Fibroblast of lung (primary cell): Measurements from ENCODE around the gene HACE1. TPM values are rescaled to one million over a fixed set of nuclear protein-coding genes. Genes with fewer than 3 reads are reported as not detected.
"Not testable (repeated sequence)": the region's sequence is repeated elsewhere in the genome, so short reads cannot be mapped to it uniquely, and the experiment has no call there.

ENCODE experiments used
- DNase-seq, 2 donors: peaks; one replicate each; pipeline versions ENCODE4 v3.0.0 to v3.0.0-alpha.2; 2010; ENCODE audit warnings: low read depth in 2 of 2
- H2AFZ ChIP-seq: 2 replicates; pipeline ENCODE4 v1.5.1; 2012; ENCODE audit warnings: low read length, control low read depth, inconsistent platforms
- H3K27ac ChIP-seq: 2 replicates; pipeline ENCODE4 v1.5.1; 2011; ENCODE audit warnings: low read length, control low read depth; ENCODE audit not compliant: insufficient read depth
- H3K27me3 ChIP-seq: 2 replicates; pipeline ENCODE4 v1.5.1; 2011; ENCODE audit warnings: mild to moderate bottlenecking, low read length; ENCODE audit not compliant: control insufficient read depth, insufficient read depth
- H3K36me3 ChIP-seq: 2 replicates; pipeline ENCODE4 v1.5.1; 2011; ENCODE audit warnings: low read length; ENCODE audit not compliant: control insufficient read depth, insufficient read depth
- H3K4me1 ChIP-seq: 2 replicates; pipeline ENCODE4 v1.5.1; 2011; ENCODE audit warnings: low read length; ENCODE audit not compliant: control insufficient read depth, insufficient read depth; ENCODE audit errors: extremely low read depth
- H3K4me2 ChIP-seq: 2 replicates; pipeline ENCODE4 v1.5.1; 2011; ENCODE audit warnings: low read length, control low read depth; ENCODE audit not compliant: insufficient read depth; ENCODE audit errors: extremely low read depth
- H3K4me3 ChIP-seq, 4 experiments: fragments of 200-600 bp in 1 of 4; sonication (generic) in 1 of 4; replicated peaks in 1 of 4; 2 replicates each; pipeline ENCODE4 v1.5.1; 2011 to 2016; ENCODE audit warnings: low read length in 4 of 4, low read depth in 3 of 4, mild to moderate bottlenecking in 3 of 4, control low read depth in 2 of 4, inconsistent platforms in 1 of 4, mixed read lengths in 1 of 4; ENCODE audit not compliant: insufficient read depth in 1 of 4; ENCODE audit errors: control extremely low read depth in 1 of 4
- H3K79me2 ChIP-seq: 2 replicates; pipeline ENCODE4 v1.5.1; 2012; ENCODE audit warnings: mild to moderate bottlenecking, low read length, inconsistent platforms; ENCODE audit not compliant: control insufficient read depth, insufficient read depth
- H3K9ac ChIP-seq: 2 replicates; pipeline ENCODE4 v1.5.1; 2011; ENCODE audit warnings: mild to moderate bottlenecking, low read length, control low read depth; ENCODE audit not compliant: insufficient read depth
- H3K9me3 ChIP-seq: 2 replicates; pipeline ENCODE4 v1.5.1; 2012; ENCODE audit warnings: low read depth, low read length; ENCODE audit not compliant: control insufficient read depth, insufficient read depth
- H4K20me1 ChIP-seq: 2 replicates; pipeline ENCODE4 v1.5.1; 2011; ENCODE audit warnings: low read length; ENCODE audit not compliant: control insufficient read depth, insufficient read depth; ENCODE audit errors: extremely low read depth
- CTCF ChIP-seq, 2 donors: IDR thresholded peaks in 1 of 2; conservative IDR thresholded peaks in 1 of 2; 1 replicate in 1 of 2; 2 replicates in 1 of 2; pipeline ENCODE4 v1.5.1; 2011 to 2012; ENCODE audit warnings: low read length in 2 of 2, control low read depth in 1 of 2, inconsistent platforms in 1 of 2, low read depth in 1 of 2, mild to moderate bottlenecking in 1 of 2
- EZH2 ChIP-seq: IDR thresholded peaks from 2 replicates; pipeline ENCODE4 v1.5.1; 2012; ENCODE audit warnings: low read length, control low read depth, mild to moderate bottlenecking; ENCODE audit errors: missing control alignments
- polyA plus RNA-seq, 2 donors: library from polyadenylated mRNA; depleted of rRNA in 1 of 2; stranded (reverse) in 1 of 2; unstranded in 1 of 2; fragments of >200 nt; gene quantifications; 2 replicates each; pipeline ENCODE4 v1.2.1, GENCODE V29; 2011 to 2012; ENCODE audit warnings: missing spikeins in 1 of 2
- total RNA-seq: library from RNA; depleted of rRNA; stranded (reverse); fragments of >200 nt; gene quantifications from 2 replicates; pipeline ENCODE4 v1.2.1, GENCODE V29; 2014

HACE1 gene
- total and polyA plus RNA-seq, 2 donors (not counting 1 experiment from before 2014, with no cell fraction given), result 10.8 to 26.3 TPM

- TF ChIP-seq EZH2, result no peak
- TF ChIP-seq CTCF (conservative IDR thresholded peaks at IDR 0.05 in 1 of 2, IDR thresholded peaks at IDR 0.05 in 1 of 2; ENCODE audit: low read depth in 1 of 2, low read length in 2 of 2), result no peak
- DNase-seq, result no peak
- no peaks in the 10 kb centered on the region for H3K9me3 ChIP-seq
- H3K9ac ChIP-seq, result no peak overlapping the region
- H3K36me3 ChIP-seq, result no peaks in the 10 kb centered on the region
- H3K4me1 ChIP-seq, result no peaks in the 10 kb centered on the region
- peaks cover 10% of the 10 kb centered on the region for H3K79me2 ChIP-seq
- peak overlapping the region in 2 of 4 experiments; percentile 78 to 94 for H3K4me3 ChIP-seq
- peak overlapping the region; percentile 33 for H2AFZ ChIP-seq
- peak overlapping the region; percentile 73 for H3K27ac ChIP-seq
- no peaks in the 10 kb centered on the region for H3K27me3 ChIP-seq
- H4K20me1 ChIP-seq, result no peaks in the 10 kb centered on the region
- H3K4me2 ChIP-seq, result peak overlapping the region; percentile 1
Observed at GRCh38 chr6:104860221-104860620, 502 bp upstream of the HACE1 start.

- no peaks in the 10 kb centered on the region for H3K4me1 ChIP-seq
- peak overlapping the region; percentile 98 for H3K4me2 ChIP-seq
- peak overlapping the region; percentile 74 for H2AFZ ChIP-seq
- H3K36me3 ChIP-seq, result no peaks in the 10 kb centered on the region
- no peaks in the 10 kb centered on the region for H4K20me1 ChIP-seq
- no peaks in the 10 kb centered on the region for H3K27me3 ChIP-seq
- TF ChIP-seq CTCF (conservative IDR thresholded peaks at IDR 0.05 in 1 of 2, IDR thresholded peaks at IDR 0.05 in 1 of 2; ENCODE audit: low read depth in 1 of 2, low read length in 2 of 2), result no peak
- no peak for TF ChIP-seq EZH2
- H3K9ac ChIP-seq, result peak overlapping the region; percentile 34
- DNase-seq, result peak in 1 of 2 donors; percentile 2
- H3K9me3 ChIP-seq, result no peaks in the 10 kb centered on the region
- peak overlapping the region; percentile 73 for H3K27ac ChIP-seq
- H3K79me2 ChIP-seq, result peaks cover 10% of the 10 kb centered on the region
- H3K4me3 ChIP-seq, result peak overlapping the region; percentile 78 to 94 (median 87)
Observed at GRCh38 chr6:104858642-104859041, 1.1 kb downstream of the HACE1 start.

- no peak overlapping the region for H3K9ac ChIP-seq
- no peaks in the 10 kb centered on the region for H3K4me1 ChIP-seq
- no peaks in the 10 kb centered on the region for H3K27me3 ChIP-seq
- no peaks in the 10 kb centered on the region for H3K36me3 ChIP-seq
- no peaks in the 10 kb centered on the region for H3K9me3 ChIP-seq
- H2AFZ ChIP-seq, result no peak overlapping the region
- no peak for TF ChIP-seq EZH2
- no peak for TF ChIP-seq CTCF (conservative IDR thresholded peaks at IDR 0.05 in 1 of 2, IDR thresholded peaks at IDR 0.05 in 1 of 2; ENCODE audit: low read depth in 1 of 2, low read length in 2 of 2)
- no peak overlapping the region for H3K27ac ChIP-seq
- no peak overlapping the region for H3K4me2 ChIP-seq
- no peak overlapping the region for H3K4me3 ChIP-seq
- no peaks in the 10 kb centered on the region for H4K20me1 ChIP-seq
- DNase-seq, result peak; percentile 14 to 36
- H3K79me2 ChIP-seq, result peaks cover 10% of the 10 kb centered on the region
Observed at GRCh38 chr6:104855507-104855906, 4.2 kb downstream of the HACE1 start.

GRCh38 chr6:104847721-104848120, 12.0 kb downstream of the HACE1 start:
- H2AFZ ChIP-seq, H3K27ac ChIP-seq, H4K20me1 ChIP-seq, DNase-seq, H3K4me3 ChIP-seq, H3K9ac ChIP-seq, H3K4me2 ChIP-seq, H3K27me3 ChIP-seq, H3K9me3 ChIP-seq, H3K36me3 ChIP-seq, H3K4me1 ChIP-seq, H3K79me2 ChIP-seq: not testable (repeated sequence)
